ENCODE data around the gene RERE. TPM values are rescaled to one million over a fixed set of nuclear protein-coding genes. Genes with fewer than 3 reads are reported as not detected.

The RERE gene
- total RNA-seq, 1 experiment from 2014 or later: 40.6 TPM

DNA sequence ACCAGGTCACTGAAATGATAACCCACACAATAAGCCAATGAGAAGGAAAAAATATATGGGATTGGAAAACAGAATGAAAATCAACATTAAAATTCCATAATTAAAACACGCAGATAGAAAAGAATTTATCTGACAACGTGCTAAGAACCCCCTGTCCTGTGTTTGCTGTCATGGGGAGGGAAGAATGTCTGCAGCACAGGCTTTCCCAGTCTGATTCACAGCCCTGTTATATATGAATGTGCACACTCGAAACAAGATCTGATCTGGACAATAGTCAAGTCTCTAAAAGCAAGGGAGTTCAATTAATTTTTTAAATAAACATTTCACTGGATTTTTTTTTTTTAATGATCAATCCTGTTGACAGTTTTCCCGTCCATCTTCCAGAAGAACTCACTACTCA, 220.0 kb downstream of the RERE start:
- Histone ChIP-seq H3K27me3 (ENCODE audit: insufficient read depth, low read length) (no peaks in the 10 kb centered on the region), H3K9me2 (ENCODE audit: insufficient read depth) (no peaks in the 10 kb centered on the region), H3K4me2 (ENCODE audit: low read length) (no peak overlapping the region), H3K4me3 (replicated peaks in 1 of 2; ENCODE audit: low read depth in 1 of 2, low read length in 2 of 2) (no peak overlapping the region), H2AFZ (ENCODE audit: low read depth, low read length, poor library complexity, severe bottlenecking) (no peak overlapping the region), H3K9ac (ENCODE audit: low read length) (no peak overlapping the region), H4K20me1 (ENCODE audit: insufficient read depth) (no peaks in the 10 kb centered on the region), H3K9me3 (ENCODE audit: control insufficient read depth in 1 of 2, insufficient read depth in 1 of 2, low read depth in 1 of 2, low read length in 2 of 2) (no peaks in the 10 kb centered on the region), H3K79me2 (ENCODE audit: insufficient read depth, low read length) (peaks cover 7% of the 10 kb centered on the region; the same call in 1 of the 2 replicates), H3K36me3 (ENCODE audit: control insufficient read depth in 1 of 2, insufficient read depth in 2 of 2, low read length in 2 of 2) (no peaks in the 10 kb centered on the region), H3K4me1 (ENCODE audit: control insufficient read depth in 1 of 2, insufficient read depth in 2 of 2, low read length in 2 of 2) (no peaks in the 10 kb centered on the region), H3K27ac (ENCODE audit: low read depth, low read length) (no peak overlapping the region)
- ChIA-PET RAD21 (ENCODE audit: low non-redundant PET in 1 of 2, low total read pairs in 2 of 2, uncharacterized antibody in 2 of 2, unreplicated experiment in 2 of 2) (no interaction called here), POLR2A (no interaction called here), CTCF (no interaction called here)
- intact Hi-C loops (cut with micrococcal nuclease): no loop called here
- BruUV-seq (replicated peaks): no TSS peak
- TF ChIP-seq EZH2 (IDR thresholded peaks at IDR 0.05) (no peak), ZNF274 (IDR thresholded peaks at IDR 0.05; ENCODE audit: low read depth, low read length) (no peak), RAD21 (IDR thresholded peaks at IDR 0.05; ENCODE audit: low read depth) (no peak), EZH2phosphoT487 (IDR thresholded peaks at IDR 0.05; ENCODE audit: borderline replicate concordance) (no peak), POLR2AphosphoS5 (IDR thresholded peaks at IDR 0.05; ENCODE audit: low read depth, low read length) (no peak), ELF1 (IDR thresholded peaks at IDR 0.05; ENCODE audit: borderline replicate concordance, low read depth) (no peak), ZFX (IDR thresholded peaks at IDR 0.05) (no peak), TCF7L2 (IDR thresholded peaks at IDR 0.05; ENCODE audit: borderline replicate concordance, extremely low read depth, insufficient read depth, insufficient read length) (no peak), CEBPB (IDR thresholded peaks at IDR 0.05; ENCODE audit: low read depth) (no peak), EGR1 (IDR thresholded peaks at IDR 0.05; ENCODE audit: low read depth) (no peak), SP1 (IDR thresholded peaks at IDR 0.05; ENCODE audit: low read depth) (no peak), SRF (IDR thresholded peaks at IDR 0.05; ENCODE audit: low read depth) (no peak)
- TF ChIP-seq, protein P1, sequence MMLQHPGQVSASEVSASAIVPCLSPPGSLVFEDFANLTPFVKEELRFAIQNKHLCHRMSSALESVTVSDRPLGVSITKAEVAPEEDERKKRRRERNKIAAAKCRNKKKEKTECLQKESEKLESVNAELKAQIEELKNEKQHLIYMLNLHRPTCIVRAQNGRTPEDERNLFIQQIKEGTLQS (IDR thresholded peaks at IDR 0.05): no peak
- TF ChIP-seq, protein P2, sequence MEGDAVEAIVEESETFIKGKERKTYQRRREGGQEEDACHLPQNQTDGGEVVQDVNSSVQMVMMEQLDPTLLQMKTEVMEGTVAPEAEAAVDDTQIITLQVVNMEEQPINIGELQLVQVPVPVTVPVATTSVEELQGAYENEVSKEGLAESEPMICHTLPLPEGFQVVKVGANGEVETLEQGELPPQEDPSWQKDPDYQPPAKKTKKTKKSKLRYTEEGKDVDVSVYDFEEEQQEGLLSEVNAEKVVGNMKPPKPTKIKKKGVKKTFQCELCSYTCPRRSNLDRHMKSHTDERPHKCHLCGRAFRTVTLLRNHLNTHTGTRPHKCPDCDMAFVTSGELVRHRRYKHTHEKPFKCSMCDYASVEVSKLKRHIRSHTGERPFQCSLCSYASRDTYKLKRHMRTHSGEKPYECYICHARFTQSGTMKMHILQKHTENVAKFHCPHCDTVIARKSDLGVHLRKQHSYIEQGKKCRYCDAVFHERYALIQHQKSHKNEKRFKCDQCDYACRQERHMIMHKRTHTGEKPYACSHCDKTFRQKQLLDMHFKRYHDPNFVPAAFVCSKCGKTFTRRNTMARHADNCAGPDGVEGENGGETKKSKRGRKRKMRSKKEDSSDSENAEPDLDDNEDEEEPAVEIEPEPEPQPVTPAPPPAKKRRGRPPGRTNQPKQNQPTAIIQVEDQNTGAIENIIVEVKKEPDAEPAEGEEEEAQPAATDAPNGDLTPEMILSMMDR (IDR thresholded peaks at IDR 0.05 in 2 of 3, conservative IDR thresholded peaks at IDR 0.05 in 1 of 3; ENCODE audit: borderline replicate concordance in 1 of 3, insufficient read depth in 1 of 3, low read depth in 2 of 3, low read length in 2 of 3): no peak
- TF ChIP-seq, protein P3, sequence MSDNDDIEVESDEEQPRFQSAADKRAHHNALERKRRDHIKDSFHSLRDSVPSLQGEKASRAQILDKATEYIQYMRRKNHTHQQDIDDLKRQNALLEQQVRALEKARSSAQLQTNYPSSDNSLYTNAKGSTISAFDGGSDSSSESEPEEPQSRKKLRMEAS (IDR thresholded peaks at IDR 0.05): no peak
- TF ChIP-seq, protein P4, sequence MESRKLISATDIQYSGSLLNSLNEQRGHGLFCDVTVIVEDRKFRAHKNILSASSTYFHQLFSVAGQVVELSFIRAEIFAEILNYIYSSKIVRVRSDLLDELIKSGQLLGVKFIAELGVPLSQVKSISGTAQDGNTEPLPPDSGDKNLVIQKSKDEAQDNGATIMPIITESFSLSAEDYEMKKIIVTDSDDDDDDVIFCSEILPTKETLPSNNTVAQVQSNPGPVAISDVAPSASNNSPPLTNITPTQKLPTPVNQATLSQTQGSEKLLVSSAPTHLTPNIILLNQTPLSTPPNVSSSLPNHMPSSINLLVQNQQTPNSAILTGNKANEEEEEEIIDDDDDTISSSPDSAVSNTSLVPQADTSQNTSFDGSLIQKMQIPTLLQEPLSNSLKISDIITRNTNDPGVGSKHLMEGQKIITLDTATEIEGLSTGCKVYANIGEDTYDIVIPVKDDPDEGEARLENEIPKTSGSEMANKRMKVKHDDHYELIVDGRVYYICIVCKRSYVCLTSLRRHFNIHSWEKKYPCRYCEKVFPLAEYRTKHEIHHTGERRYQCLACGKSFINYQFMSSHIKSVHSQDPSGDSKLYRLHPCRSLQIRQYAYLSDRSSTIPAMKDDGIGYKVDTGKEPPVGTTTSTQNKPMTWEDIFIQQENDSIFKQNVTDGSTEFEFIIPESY (IDR thresholded peaks at IDR 0.05; ENCODE audit: extremely low read depth, insufficient replicate concordance, low read length): no peak
- ATAC-seq (no peak), DNase-seq (ENCODE audit: low read depth, low spot score) (no peak)
